MG63 (cell line): ENCODE data around the gene KCNH2. TPM values are rescaled to one million over a fixed set of nuclear protein-coding genes. Genes with fewer than 3 reads are reported as not detected.
"Not testable (repeated sequence)": the region's sequence is repeated elsewhere in the genome, so short reads cannot be mapped to it uniquely, and the experiment has no call there.

Experiments used
- DNase-seq: peaks from one replicate; pipeline ENCODE4 v3.0.0-alpha.2; 2020
- H3K27me3 ChIP-seq: fragments of 250-450 bp; sonication (Bioruptor Pico); 2 replicates; pipeline ENCODE4 v1.5.1; 2020; ENCODE audit warnings: mild to moderate bottlenecking, moderate library complexity
- H3K36me3 ChIP-seq: fragments of 250-450 bp; sonication (Bioruptor Pico); 2 replicates; pipeline ENCODE4 v1.5.1; 2020; ENCODE audit warnings: mild to moderate bottlenecking, moderate library complexity
- H3K4me3 ChIP-seq: fragments of 250-450 bp; sonication (Bioruptor Pico); 2 replicates; pipeline ENCODE4 v1.5.1; 2020; ENCODE audit warnings: mild to moderate bottlenecking, moderate library complexity
- H3K9me3 ChIP-seq: fragments of 250-450 bp; sonication (Bioruptor Pico); 2 replicates; pipeline ENCODE4 v1.5.1; 2020; ENCODE audit warnings: mild to moderate bottlenecking, moderate library complexity
- total RNA-seq: library from RNA; depleted of rRNA; stranded (reverse); fragments of >200 nt; shearing (Covaris generic); gene quantifications from 2 replicates; pipeline ENCODE4 v1.2.3, GENCODE V29; 2014; ENCODE audit warnings: low replicate concordance

KCNH2 gene
- total RNA-seq, 1 experiment from 2014 or later, result 0.33 TPM

- DNase-seq, result no peak
- no peaks in the 10 kb centered on the region for H3K36me3 ChIP-seq
- H3K9me3 ChIP-seq, result no peaks in the 10 kb centered on the region
- no peak overlapping the region for H3K4me3 ChIP-seq
- H3K27me3 ChIP-seq, result no peaks in the 10 kb centered on the region
These were observed 54.9 kb downstream of the KCNH2 start for GRCh38 chr7:150923196-150923595.

- Histone ChIP-seq H3K27me3 (no peaks in the 10 kb centered on the region), H3K9me3 (no peaks in the 10 kb centered on the region), H3K4me3 (no peak overlapping the region), H3K36me3 (no peaks in the 10 kb centered on the region)
- no peak for DNase-seq
These were observed 59.0 kb downstream of the KCNH2 start for GRCh38 chr7:150919160-150919559.

GRCh38 chr7:150918378-150918777 lies 59.7 kb downstream of the KCNH2 start:
- H3K9me3 ChIP-seq, result no peaks in the 10 kb centered on the region
- no peak overlapping the region for H3K4me3 ChIP-seq
- no peaks in the 10 kb centered on the region for H3K27me3 ChIP-seq
- DNase-seq, result no peak
- no peaks in the 10 kb centered on the region for H3K36me3 ChIP-seq

GRCh38 chr7:150917969-150918368 lies 60.2 kb downstream of the KCNH2 start:
- DNase-seq, result no peak
- H3K27me3 ChIP-seq, result no peaks in the 10 kb centered on the region

GRCh38 chr7:150916670-150917069 lies 61.5 kb downstream of the KCNH2 start:
- H3K36me3 ChIP-seq, result no peaks in the 10 kb centered on the region
- H3K27me3 ChIP-seq, result no peaks in the 10 kb centered on the region; the same call in 1 of the 2 replicates
- DNase-seq, result no peak
- no peak overlapping the region for H3K4me3 ChIP-seq
- H3K9me3 ChIP-seq, result no peaks in the 10 kb centered on the region

More at GRCh38 chr7:150917969-150918368, 60.2 kb downstream of the KCNH2 start:
- Histone ChIP-seq H3K36me3 (no peaks in the 10 kb centered on the region), H3K4me3 (no peak overlapping the region), H3K9me3 (no peaks in the 10 kb centered on the region)

- no peak for DNase-seq
- H3K9me3 ChIP-seq, result no peaks in the 10 kb centered on the region
- no peak overlapping the region for H3K4me3 ChIP-seq
- no peaks in the 10 kb centered on the region for H3K36me3 ChIP-seq
- H3K27me3 ChIP-seq, result no peaks in the 10 kb centered on the region; the same call in 1 of the 2 replicates
These were observed 63.2 kb downstream of the KCNH2 start for GRCh38 chr7:150914966-150915365.

GRCh38 chr7:150914196-150914595 lies 63.9 kb downstream of the KCNH2 start:
- Histone ChIP-seq H3K27me3 (no peaks in the 10 kb centered on the region; the same call in 1 of the 2 replicates), H3K36me3 (no peaks in the 10 kb centered on the region), H3K4me3 (no peak overlapping the region), H3K9me3 (no peaks in the 10 kb centered on the region)
- no peak for DNase-seq

- Histone ChIP-seq H3K36me3 (no peaks in the 10 kb centered on the region), H3K4me3 (no peak overlapping the region), H3K27me3 (no peaks in the 10 kb centered on the region; the same call in 1 of the 2 replicates), H3K9me3 (no peaks in the 10 kb centered on the region)
- DNase-seq, result no peak
These were observed 65.7 kb downstream of the KCNH2 start for GRCh38 chr7:150912427-150912826.

GRCh38 chr7:150911590-150912267 lies 66.4 kb downstream of the KCNH2 start:
- no peak for DNase-seq
- no peaks in the 10 kb centered on the region; the same call in 1 of the 2 replicates for H3K27me3 ChIP-seq

GRCh38 chr7:150910996-150911422 lies 67.1 kb downstream of the KCNH2 start:
- Histone ChIP-seq H3K4me3 (no peak overlapping the region), H3K9me3 (no peaks in the 10 kb centered on the region), H3K27me3 (no peaks in the 10 kb centered on the region; the same call in 1 of the 2 replicates), H3K36me3 (no peaks in the 10 kb centered on the region)
- no peak for DNase-seq

More at GRCh38 chr7:150911590-150912267, 66.4 kb downstream of the KCNH2 start:
- Histone ChIP-seq H3K36me3 (no peaks in the 10 kb centered on the region), H3K4me3 (no peak overlapping the region), H3K9me3 (no peaks in the 10 kb centered on the region)

GRCh38 chr7:150910305-150910995 lies 67.7 kb downstream of the KCNH2 start:
- not testable (repeated sequence) for H3K36me3 ChIP-seq, DNase-seq, H3K9me3 ChIP-seq, H3K4me3 ChIP-seq, H3K27me3 ChIP-seq

GRCh38 chr7:150909200-150909995 lies 68.7 kb downstream of the KCNH2 start:
- no peak for DNase-seq
- Histone ChIP-seq H3K9me3 (no peaks in the 10 kb centered on the region), H3K36me3 (no peaks in the 10 kb centered on the region), H3K27me3 (no peaks in the 10 kb centered on the region; the same call in 1 of the 2 replicates), H3K4me3 (no peak overlapping the region)

GRCh38 chr7:150908173-150908572 lies 69.9 kb downstream of the KCNH2 start:
- DNase-seq, result no peak
- no peaks in the 10 kb centered on the region; the same call in 1 of the 2 replicates for H3K27me3 ChIP-seq
- no peak overlapping the region for H3K4me3 ChIP-seq
- no peaks in the 10 kb centered on the region for H3K9me3 ChIP-seq
- H3K36me3 ChIP-seq, result no peaks in the 10 kb centered on the region

- no peak overlapping the region for H3K4me3 ChIP-seq
- no peaks in the 10 kb centered on the region for H3K36me3 ChIP-seq
- H3K9me3 ChIP-seq, result no peaks in the 10 kb centered on the region
- no peaks in the 10 kb centered on the region for H3K27me3 ChIP-seq
- DNase-seq, result no peak
These were observed 73.9 kb downstream of the KCNH2 start for GRCh38 chr7:150904011-150904909.

GRCh38 chr7:150903606-150904005 lies 74.5 kb downstream of the KCNH2 start:
- H3K9me3 ChIP-seq, result no peaks in the 10 kb centered on the region
- DNase-seq, result peak; percentile 81
- H3K36me3 ChIP-seq, result no peaks in the 10 kb centered on the region
- H3K4me3 ChIP-seq, result no peak overlapping the region
- H3K27me3 ChIP-seq, result no peaks in the 10 kb centered on the region
